SIG-M5 treated with dmso at 0.1 percent for 504 hours (cell line): ENCODE data around the gene ABCC5.
"Not testable (repeated sequence)": the region's sequence is repeated elsewhere in the genome, so short reads cannot be mapped to it uniquely, and the experiment has no call there.

Source experiments
- DNase-seq: peaks from one replicate; lab custom pipeline; 2025; ENCODE audit not compliant: unreplicated experiment; lab: John Stamatoyannopoulos, UW

Gene ABCC5

DNA sequence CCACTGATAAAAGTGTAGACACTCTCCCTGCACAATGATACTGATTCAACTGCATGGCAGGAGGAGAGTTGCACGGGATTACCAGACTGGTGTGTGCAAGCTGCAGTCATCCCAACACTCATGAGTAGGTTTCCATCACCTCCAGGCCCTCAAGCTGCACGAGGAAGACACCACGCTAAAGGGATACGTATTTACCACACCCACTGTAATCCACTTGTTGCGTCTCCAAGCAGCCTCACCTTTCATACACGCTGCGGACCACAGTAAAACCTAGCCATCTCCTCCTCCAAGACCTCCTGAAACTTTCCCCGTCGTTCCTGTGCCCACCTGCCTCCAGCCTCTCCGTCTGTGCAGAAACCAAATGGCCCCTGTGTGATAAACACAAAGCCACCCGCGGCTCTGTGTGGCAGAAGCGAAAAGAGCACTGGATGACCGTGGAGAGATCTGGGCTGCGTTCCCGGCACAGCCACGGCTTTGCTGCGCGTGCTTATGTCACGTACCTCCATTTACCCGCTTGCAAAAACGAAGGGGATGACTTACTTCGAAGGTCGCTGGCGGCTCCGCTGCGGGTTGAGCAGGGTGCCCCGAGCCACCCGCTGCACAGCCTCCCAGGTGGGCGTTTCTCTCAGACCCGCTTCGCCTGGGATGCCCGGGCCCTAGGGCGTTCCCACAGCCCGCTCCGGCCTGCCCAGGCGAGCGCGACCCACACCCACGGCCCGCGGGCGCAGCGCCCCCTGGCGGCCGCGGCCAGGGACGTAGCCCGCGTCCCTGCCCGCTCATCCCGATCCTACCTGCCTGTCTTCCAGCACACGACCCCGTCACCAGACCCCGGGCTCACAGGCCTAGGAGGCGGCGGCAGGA, 643 bp downstream of the ABCC5 start:
- peak; percentile 53 for DNase-seq

DNA sequence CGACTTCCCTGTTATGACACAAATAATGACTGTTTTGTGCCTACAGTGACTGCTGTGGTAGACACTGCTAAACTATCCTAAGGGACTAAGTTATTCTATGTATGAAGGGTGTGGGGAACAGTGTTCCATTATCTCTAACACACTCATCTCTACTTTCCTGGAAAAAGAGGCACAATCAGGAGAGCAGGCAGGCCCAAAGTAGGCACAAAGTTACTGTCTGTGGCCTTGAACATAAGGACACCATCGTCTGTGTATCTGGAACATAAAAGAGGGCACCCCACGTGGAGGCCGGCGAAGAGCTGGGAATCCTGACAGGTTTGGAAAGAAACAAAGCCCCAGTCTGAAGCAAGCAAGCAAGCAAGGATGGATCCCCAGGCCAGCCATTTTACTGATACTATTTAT, 1.5 kb downstream of the ABCC5 start:
- DNase-seq = no peak

DNA sequence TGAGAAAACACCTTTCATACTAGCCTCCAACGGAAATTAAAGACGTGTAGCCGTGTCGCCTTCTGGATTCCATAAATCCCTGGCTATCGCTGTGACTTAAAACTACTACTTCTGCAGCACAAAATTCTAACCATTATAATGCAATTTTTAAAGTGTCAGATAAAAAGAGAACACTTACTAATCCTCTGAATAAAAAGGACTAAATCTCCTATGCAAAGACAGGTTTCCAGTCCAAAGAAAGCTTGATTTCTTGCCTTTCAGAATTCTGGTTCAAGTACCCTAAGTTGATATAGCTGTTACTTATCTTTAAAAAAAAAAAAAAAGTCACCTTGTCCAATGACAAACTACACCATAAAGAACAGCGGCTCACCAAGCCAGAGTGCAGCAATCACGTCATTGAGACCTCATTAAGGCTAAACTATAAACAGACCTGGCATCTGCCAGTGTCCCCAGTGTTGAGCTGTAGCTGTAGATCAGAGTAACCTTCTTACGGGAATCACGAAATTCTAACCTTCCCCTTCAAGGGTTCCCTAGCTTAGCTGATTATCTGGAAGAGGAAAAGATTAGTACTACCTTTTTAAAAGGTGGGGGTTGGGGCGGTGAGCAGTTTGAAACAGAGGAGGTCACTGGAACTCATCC, 2.2 kb downstream of the ABCC5 start:
- no peak for DNase-seq

DNA sequence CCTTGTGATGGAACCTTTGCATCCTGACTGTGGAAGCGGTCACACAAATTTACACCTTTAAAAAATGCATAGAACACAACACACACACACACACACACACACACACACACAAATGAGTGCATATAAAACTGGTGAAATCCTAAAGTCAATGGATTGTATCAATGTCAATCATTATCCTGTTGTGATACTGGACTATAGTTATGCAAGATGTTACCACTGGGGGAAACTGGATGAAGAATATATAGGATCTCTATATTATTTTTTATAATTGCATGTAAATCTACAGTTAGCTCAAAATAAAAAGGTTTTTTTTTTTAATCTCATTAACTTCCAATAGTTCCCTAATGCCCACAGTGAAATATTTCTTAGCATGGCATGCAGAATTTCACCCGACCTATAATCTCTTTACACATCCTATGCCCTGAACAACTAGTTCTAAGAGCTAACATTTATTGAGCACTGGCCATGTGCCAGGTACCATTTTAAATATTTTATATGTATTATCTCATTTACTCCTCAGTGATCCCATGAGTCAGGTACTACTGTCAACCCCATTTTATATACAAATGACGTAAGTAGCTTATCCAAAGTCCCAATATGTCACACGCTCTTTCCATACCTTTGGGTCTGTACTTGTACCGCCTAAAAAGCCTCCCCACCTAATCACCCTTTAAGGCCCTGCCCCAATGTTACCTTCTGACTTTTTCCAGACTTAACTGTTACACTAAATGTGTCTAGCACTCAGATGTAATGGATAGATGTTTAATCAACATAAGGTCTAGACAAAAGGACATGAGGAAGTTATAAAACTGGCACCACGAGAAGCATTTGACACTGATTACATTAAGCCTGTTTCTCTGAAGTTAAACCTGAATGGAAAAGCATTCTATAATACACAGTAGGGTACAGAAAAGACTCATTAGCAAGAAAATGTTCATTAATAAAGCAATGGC, 5.5 kb downstream of the ABCC5 start:
- no peak for DNase-seq

DNA sequence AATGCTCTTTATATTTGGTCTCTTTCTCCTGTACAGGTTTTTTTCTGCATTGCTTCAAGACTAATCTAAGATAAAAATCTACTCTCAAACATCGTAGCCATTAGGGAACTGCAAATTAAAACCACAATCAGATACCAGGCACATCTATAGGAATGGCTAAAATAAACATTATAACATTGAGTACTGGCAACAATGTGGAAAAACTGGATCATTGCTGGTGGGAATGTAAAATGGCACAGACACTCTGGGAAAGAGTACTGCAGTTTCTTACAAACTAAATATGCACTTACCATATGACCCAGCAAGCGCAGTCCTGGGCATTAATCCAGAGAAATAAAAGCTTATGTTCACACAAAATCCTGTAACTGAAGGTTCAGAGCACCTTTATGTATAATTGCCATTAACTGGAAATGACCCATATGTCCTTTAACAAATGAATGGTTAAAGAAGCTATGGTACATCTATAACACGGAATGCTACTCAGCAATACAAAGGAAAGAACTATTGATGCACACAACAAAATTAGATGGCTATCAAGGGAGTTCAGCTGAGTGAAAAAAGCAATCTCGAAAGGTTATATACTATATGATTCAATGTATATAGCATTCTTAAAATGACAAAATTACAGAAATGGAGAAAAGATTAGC, 6.3 kb downstream of the ABCC5 start:
- peak; percentile 70 for DNase-seq

DNA sequence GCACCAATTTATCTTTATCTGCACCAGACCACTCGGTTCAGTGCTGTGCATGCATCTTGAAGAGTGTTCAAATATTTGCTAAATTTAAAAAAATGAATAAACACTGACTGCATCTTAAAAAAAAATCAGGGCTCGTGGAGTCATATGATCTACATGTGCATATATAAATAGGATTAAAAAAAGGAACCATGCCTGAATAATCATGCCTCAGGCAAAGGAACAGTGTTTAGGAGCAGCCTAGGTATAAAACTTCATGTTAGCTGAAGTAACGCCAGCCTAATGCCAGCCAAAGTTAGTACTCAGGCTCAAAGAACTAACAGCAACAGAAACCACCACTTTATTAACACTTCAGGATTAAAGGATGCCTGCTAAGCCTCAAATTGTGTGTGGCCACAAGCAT, 9.5 kb downstream of the ABCC5 start:
- no peak for DNase-seq

DNA sequence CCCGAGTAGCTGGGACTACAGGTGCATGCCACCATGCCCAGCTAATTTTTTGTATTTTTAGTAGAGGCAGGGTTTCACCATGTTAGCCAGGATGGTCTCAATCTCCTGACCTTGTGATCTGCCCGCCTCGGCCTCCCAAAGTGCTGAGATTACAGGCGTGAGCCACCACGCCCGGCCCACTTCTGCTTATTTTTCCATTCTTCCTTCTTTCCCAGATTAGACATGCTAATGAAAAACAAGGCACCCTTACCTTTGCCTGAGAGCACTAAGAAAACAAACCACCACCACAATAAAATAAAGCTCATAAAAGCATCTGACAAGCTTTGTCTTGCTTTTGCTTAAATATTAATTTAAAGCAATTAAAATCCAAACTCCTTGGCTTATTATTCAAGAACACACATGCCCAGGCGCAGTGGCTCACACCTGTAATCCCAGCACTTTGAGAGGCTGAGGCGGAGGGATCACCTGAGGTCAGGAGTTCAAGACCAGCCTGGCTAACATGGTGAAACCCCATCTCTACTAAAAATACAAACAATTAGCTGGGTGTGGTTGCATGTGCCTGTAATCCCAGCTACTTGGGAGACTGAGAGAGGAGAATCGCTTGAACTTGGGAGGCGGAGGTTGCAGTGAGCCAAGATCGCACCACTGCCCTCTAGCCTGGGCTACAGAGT, 10.4 kb downstream of the ABCC5 start:
- DNase-seq = not testable (repeated sequence)

DNA sequence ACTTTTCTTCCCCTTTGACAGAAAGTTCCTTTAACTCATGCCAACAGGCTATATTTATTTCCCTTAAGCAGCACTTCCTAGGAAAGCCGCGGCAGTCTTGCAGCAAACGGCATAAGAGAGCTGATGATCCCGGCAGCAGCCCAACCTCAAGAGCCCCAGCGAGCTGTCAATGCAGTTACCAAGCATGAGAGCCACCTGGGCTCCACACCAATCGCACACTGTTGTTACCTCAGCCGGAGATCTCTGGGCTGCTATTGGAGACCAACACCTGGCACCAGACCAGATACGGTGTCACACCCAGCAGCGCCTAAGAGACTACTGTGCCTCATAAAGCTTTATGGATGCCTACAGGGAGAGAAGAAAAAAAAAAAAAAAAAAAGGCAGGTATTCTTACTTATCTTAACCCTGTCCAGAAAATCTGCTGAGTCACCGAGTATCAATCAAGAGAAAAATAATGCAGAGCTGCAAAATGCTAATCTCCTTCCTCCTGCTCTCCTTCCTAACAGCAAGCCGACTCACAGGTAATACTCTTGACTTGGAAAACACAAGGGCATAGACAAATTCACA, 11.7 kb downstream of the ABCC5 start:
- peak; percentile 71 for DNase-seq

DNA sequence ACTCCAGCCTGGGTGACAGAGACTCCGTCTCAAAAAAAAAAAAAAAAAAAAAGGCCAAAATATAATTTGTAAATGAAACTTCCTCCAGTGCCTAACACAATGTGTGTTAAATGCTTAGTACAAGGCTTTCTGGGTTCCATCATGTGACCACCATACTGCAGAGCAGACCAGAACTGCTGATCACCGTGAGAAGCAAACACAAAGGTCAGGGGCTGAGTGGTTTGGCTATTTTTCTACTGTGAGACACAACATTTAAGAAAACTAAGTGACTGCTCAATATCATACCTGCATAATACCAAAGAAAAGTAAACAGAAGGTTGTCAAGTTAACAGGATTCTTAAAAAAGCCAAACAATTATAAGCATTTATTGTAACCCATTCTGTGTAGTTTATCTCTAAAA, 13.2 kb downstream of the ABCC5 start:
- no peak for DNase-seq

DNA sequence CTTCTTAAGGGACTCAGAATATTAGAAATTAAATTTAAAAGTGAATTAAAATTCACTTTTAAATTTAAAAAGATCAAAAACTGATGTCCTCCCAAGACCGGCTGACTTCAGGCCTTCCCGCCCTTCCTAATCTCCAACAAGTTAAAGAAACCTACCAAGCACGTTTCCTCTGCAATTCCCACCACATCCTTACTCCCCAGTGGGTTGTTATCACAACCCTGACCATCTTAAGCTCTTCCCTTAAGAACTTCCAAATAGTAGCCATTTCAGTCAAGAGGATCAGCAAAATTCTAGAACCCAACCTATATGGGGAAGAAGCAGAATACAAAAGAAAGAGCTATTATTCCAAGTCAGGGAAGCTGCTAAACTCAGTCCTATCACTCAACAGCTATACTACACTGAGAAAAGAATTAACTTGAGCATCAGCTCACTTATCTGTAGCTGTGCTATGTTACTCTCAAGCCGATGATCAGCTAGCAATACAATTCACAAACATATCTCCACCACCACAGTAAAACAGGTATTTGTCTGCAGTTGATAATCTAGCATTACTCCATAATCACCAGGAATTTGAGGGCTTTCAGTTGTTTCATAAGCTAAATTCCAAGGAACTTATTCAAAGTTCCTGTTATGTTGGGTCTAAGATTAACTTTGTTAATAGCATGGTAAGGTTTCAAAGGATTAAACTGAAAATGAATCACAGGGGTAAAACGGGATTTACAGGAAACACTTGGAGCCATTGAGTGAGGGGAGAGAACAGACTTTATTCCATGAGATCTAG, 14.3 kb downstream of the ABCC5 start:
- DNase-seq = no peak

DNA sequence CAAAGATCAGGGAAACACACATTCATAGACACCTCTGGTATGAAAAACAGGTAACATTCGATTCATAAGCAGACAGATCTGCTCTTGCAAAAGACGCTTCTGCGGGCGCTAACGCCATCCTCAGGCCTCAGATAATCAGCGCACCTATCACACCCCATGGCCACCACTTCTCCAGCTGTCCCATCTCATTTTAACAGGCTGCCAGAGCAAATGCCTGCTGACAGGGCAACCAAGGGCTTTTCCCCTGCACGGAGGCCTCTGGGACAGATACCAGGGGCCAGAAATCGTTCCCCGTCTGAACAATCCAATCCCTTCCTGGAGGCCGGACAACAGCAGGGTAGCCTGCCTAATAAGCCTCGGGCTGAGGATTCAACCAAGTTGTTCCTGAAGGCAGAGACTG, 15.2 kb downstream of the ABCC5 start:
- DNase-seq = no peak

DNA sequence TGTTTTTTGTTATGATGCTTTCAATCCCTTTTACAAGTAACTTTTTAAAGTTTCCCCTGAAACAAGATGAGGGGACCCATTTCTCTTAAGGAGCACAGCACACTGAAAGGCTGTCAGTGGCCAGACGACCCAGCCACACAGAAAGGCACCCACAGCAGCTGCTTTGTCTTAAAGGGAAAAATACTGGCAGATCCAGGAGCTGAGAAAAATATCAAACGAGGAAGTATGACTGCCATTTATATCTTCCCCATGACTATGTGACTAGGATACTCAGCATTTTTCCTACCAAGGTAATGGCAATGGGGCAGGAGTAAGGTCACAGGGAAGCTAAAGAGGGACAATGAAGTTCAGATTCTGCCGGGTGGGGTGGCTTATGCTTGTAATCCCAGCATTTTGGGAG, 15.9 kb downstream of the ABCC5 start:
- DNase-seq = no peak

DNA sequence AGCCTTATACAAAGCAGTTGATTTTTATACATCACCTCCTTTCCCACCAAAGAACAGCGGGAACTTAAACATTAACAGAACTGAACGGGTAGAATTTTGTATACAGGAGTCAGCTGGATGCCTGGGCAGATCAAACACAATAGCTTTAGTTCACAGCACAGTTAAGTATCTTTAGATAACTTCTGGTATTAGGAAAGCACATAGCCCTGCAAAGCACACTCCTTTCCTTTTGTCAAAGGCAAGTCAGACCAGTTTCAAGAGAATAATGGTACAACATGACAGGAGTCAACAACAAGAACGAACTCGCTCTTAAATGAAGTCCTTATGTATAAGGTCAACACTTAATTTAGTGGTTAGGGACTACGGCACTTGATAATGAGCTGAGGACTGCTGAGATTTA, 26.3 kb downstream of the ABCC5 start:
- DNase-seq = peak; percentile 24

DNA sequence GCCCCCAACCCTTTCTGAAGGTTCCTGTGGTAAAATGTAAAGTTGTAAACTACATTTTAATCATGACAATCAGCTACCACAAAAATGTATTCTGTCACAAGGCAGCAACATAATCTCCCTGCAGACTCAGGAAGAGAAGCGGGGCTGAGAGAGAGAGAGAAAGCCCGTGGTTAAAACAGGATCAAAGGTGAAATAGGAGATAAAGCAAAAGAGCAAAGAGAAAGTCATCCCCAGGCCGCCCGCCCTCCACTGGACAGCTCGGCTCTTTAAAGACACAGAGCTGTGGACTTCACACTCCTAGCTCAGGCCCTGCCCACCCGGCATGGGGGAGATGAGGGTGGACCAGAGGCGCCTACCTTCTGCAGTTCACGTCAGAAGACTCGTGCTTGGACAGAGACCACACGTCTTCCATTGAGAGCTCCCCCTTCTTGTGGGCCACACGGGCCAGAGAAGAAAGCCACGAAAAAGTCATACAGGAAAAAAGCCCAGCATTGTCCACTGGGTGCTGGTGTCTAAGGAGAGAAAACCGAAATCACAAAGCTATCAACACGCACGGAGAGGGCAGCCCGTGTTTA, 29.4 kb downstream of the ABCC5 start:
- DNase-seq = no peak

DNA sequence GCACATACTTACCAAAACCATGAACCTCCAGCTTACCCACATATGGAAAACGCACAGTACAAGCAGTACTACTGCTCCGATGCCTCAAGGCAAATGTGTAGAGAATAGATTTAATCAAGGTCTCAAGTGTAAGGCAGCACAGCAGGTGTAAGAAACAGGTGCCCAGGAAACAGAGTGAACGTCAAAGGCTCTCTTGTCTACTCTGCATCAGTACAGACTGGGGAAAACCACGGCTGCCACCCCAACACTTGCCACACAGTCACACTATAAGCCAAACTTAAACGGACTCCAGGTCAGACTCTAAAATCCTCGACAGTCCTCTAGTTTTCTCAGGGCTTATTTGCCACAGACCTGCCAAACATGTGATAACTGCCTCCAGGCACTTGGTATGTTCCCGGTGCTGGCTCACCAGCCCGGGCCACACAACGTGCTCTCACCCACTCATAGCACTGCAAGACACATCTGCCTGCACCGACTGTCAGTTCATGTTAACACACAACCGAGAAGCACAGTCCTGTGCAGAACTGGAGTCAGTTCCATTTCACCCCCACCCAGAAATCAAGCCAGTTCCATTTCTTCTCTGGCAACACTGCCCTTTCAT, 30.6 kb downstream of the ABCC5 start:
- no peak for DNase-seq

DNA sequence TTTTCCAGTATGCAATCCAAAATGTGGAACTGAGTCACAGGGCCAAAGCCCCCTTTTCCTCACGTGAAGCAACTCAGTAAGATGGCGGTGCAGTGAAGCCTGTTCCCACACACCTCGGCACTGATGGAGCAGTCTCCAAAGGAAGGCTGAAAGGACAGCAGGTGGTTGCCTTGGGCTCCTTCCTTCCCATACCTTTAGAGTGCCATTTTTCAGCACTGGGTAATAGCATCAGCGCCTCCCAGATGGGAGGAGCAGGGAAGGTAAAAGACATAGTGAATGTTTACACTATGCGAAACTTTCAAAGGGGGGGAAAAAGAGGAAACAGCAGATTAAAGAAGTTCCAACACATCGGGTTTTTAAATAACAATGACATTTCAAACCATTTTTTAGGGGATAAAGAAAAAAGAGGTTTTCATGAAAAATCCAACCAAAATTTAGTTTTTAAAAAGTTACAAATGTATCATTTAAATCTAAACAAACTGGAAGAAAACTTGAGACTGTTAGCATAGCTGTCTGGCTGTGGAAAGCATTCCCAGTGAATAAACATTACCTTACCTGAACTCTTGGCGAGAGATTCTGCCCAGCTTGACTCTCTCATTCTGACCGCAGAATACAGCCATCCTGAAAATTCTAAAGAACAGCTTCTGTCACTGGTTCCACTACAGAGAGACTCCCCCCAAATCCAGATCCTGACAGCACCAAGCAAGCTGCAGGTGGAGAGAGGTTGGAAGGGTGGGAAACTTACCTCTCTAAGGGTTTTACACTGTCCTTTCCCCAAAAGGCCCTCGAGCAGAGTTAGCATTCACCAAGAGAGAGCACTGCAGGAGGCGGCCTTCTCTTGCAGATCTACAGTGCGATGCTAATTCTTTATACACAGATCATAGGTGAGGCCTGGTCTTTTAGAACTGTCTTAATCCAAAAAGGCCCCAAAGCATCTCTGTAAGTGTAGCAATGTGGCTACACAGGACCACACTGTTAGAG, 32.6 kb downstream of the ABCC5 start:
- DNase-seq = no peak

DNA sequence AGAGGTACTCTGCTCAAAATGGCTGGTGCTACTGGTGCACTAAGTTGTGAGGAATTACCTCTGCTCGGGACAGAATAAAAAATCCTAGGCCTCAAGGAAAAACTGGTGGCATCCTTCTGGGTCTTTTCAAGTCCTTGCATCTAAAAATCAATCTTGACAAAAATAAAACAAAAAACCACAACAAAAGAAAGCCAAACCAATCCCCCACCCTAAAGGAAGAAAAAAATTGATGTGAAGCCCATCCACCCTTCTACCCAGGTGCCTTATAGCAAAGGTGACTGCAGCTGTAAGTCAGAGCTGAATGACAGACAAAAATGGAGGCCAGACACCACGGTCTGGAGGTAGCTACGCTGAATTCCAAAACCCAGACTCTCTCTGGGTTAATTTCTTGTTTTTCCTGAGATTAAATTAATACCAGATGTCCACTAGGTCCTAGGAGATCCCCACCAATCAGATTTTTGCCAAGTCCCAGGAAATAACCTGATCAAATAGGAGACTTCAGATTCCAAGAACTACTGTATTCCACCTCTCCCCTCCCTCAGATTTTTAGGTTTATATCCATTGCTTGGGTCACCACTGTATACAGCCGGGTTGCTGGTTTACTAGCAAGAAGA, 33.5 kb downstream of the ABCC5 start:
- no peak for DNase-seq
